Measurements from ENCODE around the gene EPO.
"Not testable (repeated sequence)": the region's sequence is repeated elsewhere in the genome, so short reads cannot be mapped to it uniquely, and the experiment has no call there.

EPO gene

GRCh38 chr7:100744605-100745004, 24.3 kb downstream of the EPO start:
- no peak for DNase-seq

GRCh38 chr7:100745184-100745583, 24.9 kb downstream of the EPO start:
- DNase-seq, result no peak

- DNase-seq, result no peak
Measured at GRCh38 chr7:100752994-100753393, 32.7 kb downstream of the EPO start.

GRCh38 chr7:100753750-100754149, 33.5 kb downstream of the EPO start:
- DNase-seq, result no peak

GRCh38 chr7:100759357-100760171, 39.3 kb downstream of the EPO start:
- no peak for DNase-seq

- not testable (repeated sequence) for DNase-seq
Measured at GRCh38 chr7:100762841-100763240, 42.6 kb downstream of the EPO start.

GRCh38 chr7:100763556-100764140, 43.4 kb downstream of the EPO start:
- DNase-seq, result no peak

- no peak for DNase-seq
Measured at GRCh38 chr7:100764841-100765240, 44.6 kb downstream of the EPO start.

GRCh38 chr7:100765250-100765649, 45.0 kb downstream of the EPO start:
- DNase-seq, result no peak

DNA sequence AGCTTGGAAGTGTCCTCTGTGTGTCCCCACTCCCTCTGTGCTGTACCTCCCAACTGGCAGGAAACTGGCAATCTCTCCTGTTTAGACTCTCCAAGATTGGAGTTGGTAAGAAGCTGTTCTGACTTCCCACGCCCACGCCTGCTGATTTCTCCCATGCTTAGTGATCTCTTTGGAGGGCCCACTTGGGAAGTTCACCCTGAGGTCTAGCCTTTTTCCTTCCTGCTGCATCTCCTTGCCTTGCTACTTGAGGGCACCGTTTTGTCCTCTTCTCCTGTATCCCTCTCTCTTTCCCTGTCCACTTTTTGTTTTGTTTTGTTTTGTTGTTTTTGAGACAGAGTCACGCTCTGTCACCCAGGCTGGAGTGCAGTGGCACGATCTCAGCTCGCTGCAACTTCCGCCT, 48.5 kb downstream of the EPO start:
- DNase-seq, result no peak
